ENCODE measurements around the gene TRPM4.

DNA sequence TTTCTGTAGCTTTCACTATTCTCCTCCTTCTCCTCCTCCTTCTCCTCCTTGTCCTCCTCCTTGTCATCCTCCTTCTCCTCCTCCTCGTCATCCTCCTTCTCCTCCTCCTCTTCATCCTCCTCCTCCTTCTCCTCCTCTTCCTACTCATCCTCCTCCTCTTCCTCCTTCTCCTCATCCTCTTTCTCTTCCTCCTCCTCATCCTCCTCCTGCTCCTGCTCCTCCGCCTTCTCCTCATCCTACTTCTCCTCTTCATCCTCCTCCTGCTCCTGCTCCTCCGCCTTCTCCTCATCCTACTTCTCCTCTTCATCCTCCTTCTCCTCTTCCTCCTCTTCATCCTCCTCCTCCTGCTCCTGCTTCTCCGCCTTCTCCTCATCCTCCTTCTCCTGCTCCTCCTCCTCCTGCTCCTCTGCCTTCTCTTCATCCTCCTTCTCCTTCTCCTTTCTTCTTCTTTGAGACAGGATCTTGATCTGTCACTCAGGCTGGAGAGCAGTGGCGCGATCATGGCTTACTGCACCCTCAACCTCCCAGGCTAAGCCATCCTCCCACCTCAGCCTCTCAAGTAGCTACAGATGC lies 36.3 kb downstream of the TRPM4 start:
- TF ChIP-seq, protein P1, sequence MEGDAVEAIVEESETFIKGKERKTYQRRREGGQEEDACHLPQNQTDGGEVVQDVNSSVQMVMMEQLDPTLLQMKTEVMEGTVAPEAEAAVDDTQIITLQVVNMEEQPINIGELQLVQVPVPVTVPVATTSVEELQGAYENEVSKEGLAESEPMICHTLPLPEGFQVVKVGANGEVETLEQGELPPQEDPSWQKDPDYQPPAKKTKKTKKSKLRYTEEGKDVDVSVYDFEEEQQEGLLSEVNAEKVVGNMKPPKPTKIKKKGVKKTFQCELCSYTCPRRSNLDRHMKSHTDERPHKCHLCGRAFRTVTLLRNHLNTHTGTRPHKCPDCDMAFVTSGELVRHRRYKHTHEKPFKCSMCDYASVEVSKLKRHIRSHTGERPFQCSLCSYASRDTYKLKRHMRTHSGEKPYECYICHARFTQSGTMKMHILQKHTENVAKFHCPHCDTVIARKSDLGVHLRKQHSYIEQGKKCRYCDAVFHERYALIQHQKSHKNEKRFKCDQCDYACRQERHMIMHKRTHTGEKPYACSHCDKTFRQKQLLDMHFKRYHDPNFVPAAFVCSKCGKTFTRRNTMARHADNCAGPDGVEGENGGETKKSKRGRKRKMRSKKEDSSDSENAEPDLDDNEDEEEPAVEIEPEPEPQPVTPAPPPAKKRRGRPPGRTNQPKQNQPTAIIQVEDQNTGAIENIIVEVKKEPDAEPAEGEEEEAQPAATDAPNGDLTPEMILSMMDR (optimal IDR thresholded peaks at IDR 0.05 in 1 of 3, IDR thresholded peaks at IDR 0.05 in 1 of 3, conservative IDR thresholded peaks at IDR 0.05 in 1 of 3; ENCODE audit: extremely low read depth in 1 of 3, insufficient read depth in 2 of 3, low read length in 3 of 3), result no peak
- TF ChIP-seq EZH2 (IDR thresholded peaks at IDR 0.05; ENCODE audit: low read length), result no peak
